Skeletal muscle satellite cell (primary cell): ENCODE data around the gene TBC1D5.

Experiments
- H3K27me3 ChIP-seq: 2 replicates; pipeline ENCODE4 v1.7.0; 2013; ENCODE audit warnings: low read length; ENCODE audit not compliant: control insufficient read depth, insufficient read depth
- H3K36me3 ChIP-seq: 2 replicates; pipeline ENCODE4 v1.7.0; 2013; ENCODE audit warnings: mild to moderate bottlenecking, control low read depth, low read length; ENCODE audit not compliant: insufficient read depth
- H3K4me1 ChIP-seq: 2 replicates; pipeline ENCODE4 v1.7.0; 2013; ENCODE audit warnings: low read length; ENCODE audit not compliant: control insufficient read depth, insufficient read depth
- H3K4me2 ChIP-seq: 2 replicates; pipeline ENCODE4 v1.7.0; 2013; ENCODE audit warnings: mild to moderate bottlenecking, low read length
- H3K4me3 ChIP-seq: 2 replicates; pipeline ENCODE4 v1.7.0; 2013; ENCODE audit warnings: low read length
- H3K9ac ChIP-seq: 2 replicates; pipeline ENCODE4 v1.7.0; 2013; ENCODE audit warnings: mild to moderate bottlenecking, low read depth, low read length, moderate library complexity
- H3K9me3 ChIP-seq: replicated peaks from 2 replicates; pipeline ENCODE4 v1.7.0; 2013; ENCODE audit warnings: mild to moderate bottlenecking, control low read depth, low read length

Gene TBC1D5

GRCh38 chr3:17747890-17748247 lies 5.4 kb upstream of the TBC1D5 start:
- no peaks in the 10 kb centered on the region for H3K9me3 ChIP-seq
- H3K4me2 ChIP-seq = no peak overlapping the region
- H3K9ac ChIP-seq = no peak overlapping the region
- H3K4me3 ChIP-seq = no peak overlapping the region
- no peaks in the 10 kb centered on the region for H3K27me3 ChIP-seq
- no peaks in the 10 kb centered on the region for H3K36me3 ChIP-seq
- peaks cover 22% of the 10 kb centered on the region for H3K4me1 ChIP-seq

GRCh38 chr3:17747174-17747889 lies 4.9 kb upstream of the TBC1D5 start:
- H3K4me3 ChIP-seq = no peak overlapping the region
- peaks cover 22% of the 10 kb centered on the region for H3K4me1 ChIP-seq
- no peak overlapping the region for H3K9ac ChIP-seq
- H3K27me3 ChIP-seq = no peaks in the 10 kb centered on the region
- no peak overlapping the region for H3K4me2 ChIP-seq
- H3K9me3 ChIP-seq = no peaks in the 10 kb centered on the region
- no peaks in the 10 kb centered on the region for H3K36me3 ChIP-seq

GRCh38 chr3:17745894-17746293 lies 3.5 kb upstream of the TBC1D5 start:
- Histone ChIP-seq H3K4me3 (no peak overlapping the region), H3K4me2 (no peak overlapping the region), H3K36me3 (no peaks in the 10 kb centered on the region), H3K27me3 (no peaks in the 10 kb centered on the region), H3K4me1 (peaks cover 25% of the 10 kb centered on the region), H3K9me3 (no peaks in the 10 kb centered on the region), H3K9ac (no peak overlapping the region)

GRCh38 chr3:17745301-17745700 lies 2.9 kb upstream of the TBC1D5 start:
- peaks cover 31% of the 10 kb centered on the region for H3K4me1 ChIP-seq
- H3K4me2 ChIP-seq = no peak overlapping the region
- no peak overlapping the region for H3K9ac ChIP-seq
- H3K9me3 ChIP-seq = no peaks in the 10 kb centered on the region
- H3K4me3 ChIP-seq = no peak overlapping the region
- no peaks in the 10 kb centered on the region for H3K36me3 ChIP-seq
- no peaks in the 10 kb centered on the region for H3K27me3 ChIP-seq

- no peak overlapping the region for H3K4me2 ChIP-seq
- no peaks in the 10 kb centered on the region for H3K36me3 ChIP-seq
- no peaks in the 10 kb centered on the region for H3K9me3 ChIP-seq
- H3K4me3 ChIP-seq = no peak overlapping the region
- H3K27me3 ChIP-seq = no peaks in the 10 kb centered on the region
- no peak overlapping the region for H3K9ac ChIP-seq
- H3K4me1 ChIP-seq = peaks cover 37% of the 10 kb centered on the region
Observed at GRCh38 chr3:17744693-17745092, 2.3 kb upstream of the TBC1D5 start.

GRCh38 chr3:17743658-17743995 lies 1.2 kb upstream of the TBC1D5 start:
- peak overlapping the region; percentile 77 for H3K4me3 ChIP-seq
- peaks cover 36% of the 10 kb centered on the region for H3K4me1 ChIP-seq
- H3K4me2 ChIP-seq = peak overlapping the region; percentile 91
- no peaks in the 10 kb centered on the region for H3K9me3 ChIP-seq
- peak overlapping the region; percentile 82 for H3K9ac ChIP-seq
- no peaks in the 10 kb centered on the region for H3K27me3 ChIP-seq
- no peaks in the 10 kb centered on the region for H3K36me3 ChIP-seq

GRCh38 chr3:17742880-17743657 lies 638 bp upstream of the TBC1D5 start:
- H3K9me3 ChIP-seq = no peaks in the 10 kb centered on the region
- no peaks in the 10 kb centered on the region for H3K27me3 ChIP-seq
- H3K36me3 ChIP-seq = no peaks in the 10 kb centered on the region
- peaks cover 36% of the 10 kb centered on the region for H3K4me1 ChIP-seq
- H3K4me2 ChIP-seq = peak overlapping the region; percentile 91
- H3K9ac ChIP-seq = peak overlapping the region; percentile 82
- peak overlapping the region; percentile 77 for H3K4me3 ChIP-seq

GRCh38 chr3:17741621-17742101 lies 770 bp downstream of the TBC1D5 start:
- Histone ChIP-seq H3K36me3 (no peaks in the 10 kb centered on the region), H3K9ac (peak overlapping the region; percentile 90), H3K4me3 (peak overlapping the region; percentile 77), H3K9me3 (no peaks in the 10 kb centered on the region), H3K4me2 (peak overlapping the region; percentile 91), H3K27me3 (no peaks in the 10 kb centered on the region), H3K4me1 (peaks cover 25% of the 10 kb centered on the region)

- H3K27me3 ChIP-seq = no peaks in the 10 kb centered on the region
- H3K9me3 ChIP-seq = no peaks in the 10 kb centered on the region
- peak overlapping the region; percentile 91 for H3K4me2 ChIP-seq
- H3K9ac ChIP-seq = peak overlapping the region; percentile 90
- peaks cover 25% of the 10 kb centered on the region for H3K4me1 ChIP-seq
- H3K4me3 ChIP-seq = peak overlapping the region; percentile 77
- no peaks in the 10 kb centered on the region for H3K36me3 ChIP-seq
Observed at GRCh38 chr3:17740721-17741141, 1.7 kb downstream of the TBC1D5 start.

- Histone ChIP-seq H3K9ac (no peak overlapping the region), H3K4me2 (no peak overlapping the region), H3K4me1 (peaks cover 25% of the 10 kb centered on the region), H3K9me3 (no peaks in the 10 kb centered on the region), H3K4me3 (no peak overlapping the region), H3K36me3 (no peaks in the 10 kb centered on the region), H3K27me3 (no peaks in the 10 kb centered on the region)
Observed at GRCh38 chr3:17738921-17739320, 3.5 kb downstream of the TBC1D5 start.

GRCh38 chr3:17738219-17738618 lies 4.2 kb downstream of the TBC1D5 start:
- H3K9me3 ChIP-seq = no peaks in the 10 kb centered on the region
- no peaks in the 10 kb centered on the region for H3K36me3 ChIP-seq
- no peaks in the 10 kb centered on the region for H3K27me3 ChIP-seq
- no peak overlapping the region for H3K4me2 ChIP-seq
- no peak overlapping the region for H3K4me3 ChIP-seq
- no peak overlapping the region for H3K9ac ChIP-seq
- peaks cover 22% of the 10 kb centered on the region for H3K4me1 ChIP-seq

- Histone ChIP-seq H3K27me3 (no peaks in the 10 kb centered on the region), H3K4me2 (no peak overlapping the region), H3K4me3 (no peak overlapping the region), H3K4me1 (peaks cover 18% of the 10 kb centered on the region), H3K9me3 (no peaks in the 10 kb centered on the region), H3K9ac (no peak overlapping the region), H3K36me3 (no peaks in the 10 kb centered on the region)
Observed at GRCh38 chr3:17737591-17737990, 4.8 kb downstream of the TBC1D5 start.
